Tibial nerve (tissue), 4 donors: ENCODE data around the gene KIF5C.

Experiments
- EP300 ChIP-seq, 2 donors: sonication (generic); formaldehyde crosslinking; IDR thresholded peaks; one replicate each; pipeline ENCODE4 v1.6.1; 2017; ENCODE audit warnings: antibody characterized with exemption in 2 of 2, mild to moderate bottlenecking in 1 of 2
- TF ChIP-seq, protein P1 (sequence below), 5 experiments: fragments of 200-600 bp in 3 of 5; fragments of 450-650 bp in 2 of 5; sonication (generic) in 3 of 5; IDR thresholded peaks; one replicate each; pipeline ENCODE4 v1.5.1; 2016 to 2019; ENCODE audit warnings: antibody characterized with exemption in 5 of 5, mild to moderate bottlenecking in 3 of 5, moderate library complexity in 2 of 5

DNA sequence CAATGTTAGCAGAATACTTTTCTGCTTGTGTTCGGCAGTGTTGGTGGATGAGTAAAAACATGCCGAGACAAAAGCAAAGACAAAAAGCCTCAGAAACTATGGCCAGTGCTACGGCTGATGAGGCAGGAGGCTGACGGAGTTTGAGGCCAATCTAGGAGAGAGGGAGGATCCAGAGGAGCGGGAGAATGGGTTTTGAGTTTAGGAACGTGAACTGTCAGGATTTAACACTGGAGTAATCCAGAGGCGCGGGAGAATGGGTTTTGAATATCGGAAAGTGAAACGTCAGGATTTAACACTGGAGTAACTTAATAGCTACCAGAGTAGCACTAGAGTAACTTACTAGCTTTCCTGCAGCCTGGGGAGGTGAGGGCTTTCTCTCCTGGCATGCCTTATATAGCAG, 200.8 kb downstream of the KIF5C start:
- TF ChIP-seq, protein P1, sequence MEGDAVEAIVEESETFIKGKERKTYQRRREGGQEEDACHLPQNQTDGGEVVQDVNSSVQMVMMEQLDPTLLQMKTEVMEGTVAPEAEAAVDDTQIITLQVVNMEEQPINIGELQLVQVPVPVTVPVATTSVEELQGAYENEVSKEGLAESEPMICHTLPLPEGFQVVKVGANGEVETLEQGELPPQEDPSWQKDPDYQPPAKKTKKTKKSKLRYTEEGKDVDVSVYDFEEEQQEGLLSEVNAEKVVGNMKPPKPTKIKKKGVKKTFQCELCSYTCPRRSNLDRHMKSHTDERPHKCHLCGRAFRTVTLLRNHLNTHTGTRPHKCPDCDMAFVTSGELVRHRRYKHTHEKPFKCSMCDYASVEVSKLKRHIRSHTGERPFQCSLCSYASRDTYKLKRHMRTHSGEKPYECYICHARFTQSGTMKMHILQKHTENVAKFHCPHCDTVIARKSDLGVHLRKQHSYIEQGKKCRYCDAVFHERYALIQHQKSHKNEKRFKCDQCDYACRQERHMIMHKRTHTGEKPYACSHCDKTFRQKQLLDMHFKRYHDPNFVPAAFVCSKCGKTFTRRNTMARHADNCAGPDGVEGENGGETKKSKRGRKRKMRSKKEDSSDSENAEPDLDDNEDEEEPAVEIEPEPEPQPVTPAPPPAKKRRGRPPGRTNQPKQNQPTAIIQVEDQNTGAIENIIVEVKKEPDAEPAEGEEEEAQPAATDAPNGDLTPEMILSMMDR (IDR thresholded peaks at IDR 0.05), result no peak
- no peak for TF ChIP-seq EP300 (IDR thresholded peaks at IDR 0.05)
